HG03342 (cell line): ENCODE data around the gene ARMH2.

Experiments used
- ATAC-seq: cut with Tn5 transposase; IDR thresholded peaks from one replicate; pipeline ENCODE4 v1.9.1; 2021; ENCODE audit warnings: mild to moderate bottlenecking, moderate library complexity; ENCODE audit not compliant: unreplicated experiment

ARMH2 gene

DNA sequence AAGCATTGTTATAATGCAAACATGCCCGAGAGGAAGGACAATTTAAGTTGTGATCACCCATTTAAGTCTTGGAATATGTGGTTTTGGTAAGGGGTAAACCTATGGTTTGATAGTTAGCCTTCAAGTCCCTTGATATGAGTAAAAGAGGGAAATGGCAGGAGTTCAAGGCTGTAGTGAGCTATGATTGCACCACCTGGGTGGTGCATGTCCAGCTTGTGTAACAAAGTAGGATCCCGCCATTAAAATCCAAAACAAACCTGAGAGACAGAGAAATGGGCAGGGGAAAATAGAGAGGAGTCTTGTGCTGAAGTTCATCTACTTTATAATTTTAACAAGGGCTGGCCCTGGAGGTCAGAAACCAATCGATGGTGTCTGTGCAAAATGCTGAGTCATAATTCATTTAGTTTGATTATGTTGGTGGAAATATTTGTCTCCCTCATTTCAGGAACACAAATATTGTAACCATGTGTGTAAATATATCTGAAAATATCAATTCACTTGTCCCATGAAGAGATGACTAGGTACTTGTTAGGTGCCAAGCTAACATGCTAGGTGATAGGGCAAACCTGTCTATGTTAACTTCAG, 23.2 kb upstream of the ARMH2 start:
- ATAC-seq = no peak

DNA sequence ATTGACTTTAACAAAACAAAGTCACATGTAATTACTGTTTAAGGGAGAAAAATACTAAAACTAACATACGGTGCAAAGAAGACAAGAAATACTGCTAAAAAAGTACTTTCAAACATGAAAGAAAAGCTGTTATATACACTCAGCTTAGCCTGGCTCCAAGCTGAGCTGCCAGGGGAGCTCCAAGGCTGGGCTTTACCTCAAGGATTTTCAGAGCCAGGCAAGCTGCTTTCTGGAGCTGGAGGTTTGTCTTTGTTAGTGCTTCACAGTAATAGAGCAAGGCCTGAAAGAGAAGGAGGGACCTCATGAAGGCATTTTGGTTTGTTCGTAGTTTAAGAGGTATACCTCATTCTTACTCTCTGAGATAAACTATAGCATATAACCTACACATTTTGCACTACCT, 19.6 kb upstream of the ARMH2 start:
- ATAC-seq = no peak

DNA sequence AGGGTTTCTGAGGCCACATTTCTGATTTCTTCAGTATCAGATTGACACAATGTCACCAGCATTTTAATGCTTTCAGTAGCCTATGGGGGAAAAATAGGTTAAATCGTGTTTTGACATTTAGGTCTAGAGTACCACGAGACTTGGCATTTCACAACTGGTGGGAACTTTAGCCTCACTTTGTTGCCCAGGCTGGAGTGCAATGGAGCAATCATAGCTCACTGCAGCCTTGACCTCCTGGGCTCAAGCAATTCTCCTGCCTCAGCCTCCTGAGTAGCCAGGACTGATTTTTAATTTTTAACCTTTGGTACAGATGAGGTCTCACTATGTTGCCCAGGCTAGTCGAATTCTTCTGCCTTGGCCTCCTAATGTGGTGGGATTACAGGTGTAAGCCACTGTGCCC, 11.0 kb upstream of the ARMH2 start:
- ATAC-seq = no peak

DNA sequence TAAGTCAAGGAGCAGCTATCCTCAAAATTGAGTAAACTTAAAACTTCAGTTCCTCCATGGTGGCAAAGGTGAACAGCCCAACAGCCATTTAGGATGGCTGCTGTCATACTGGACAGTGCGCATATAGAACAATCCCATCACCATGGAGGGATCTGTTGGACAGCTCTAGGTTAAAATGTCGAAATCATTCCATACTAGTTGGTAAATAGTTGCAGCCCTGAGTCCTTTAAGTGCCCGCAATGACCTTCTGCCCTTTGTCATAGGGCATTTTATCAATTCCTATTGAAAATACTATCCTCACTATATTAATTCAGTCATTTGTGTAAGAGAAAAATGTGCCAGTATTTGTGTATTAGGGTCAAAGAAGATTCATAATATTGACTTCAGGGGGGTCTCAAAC, 8.9 kb upstream of the ARMH2 start:
- no peak for ATAC-seq

DNA sequence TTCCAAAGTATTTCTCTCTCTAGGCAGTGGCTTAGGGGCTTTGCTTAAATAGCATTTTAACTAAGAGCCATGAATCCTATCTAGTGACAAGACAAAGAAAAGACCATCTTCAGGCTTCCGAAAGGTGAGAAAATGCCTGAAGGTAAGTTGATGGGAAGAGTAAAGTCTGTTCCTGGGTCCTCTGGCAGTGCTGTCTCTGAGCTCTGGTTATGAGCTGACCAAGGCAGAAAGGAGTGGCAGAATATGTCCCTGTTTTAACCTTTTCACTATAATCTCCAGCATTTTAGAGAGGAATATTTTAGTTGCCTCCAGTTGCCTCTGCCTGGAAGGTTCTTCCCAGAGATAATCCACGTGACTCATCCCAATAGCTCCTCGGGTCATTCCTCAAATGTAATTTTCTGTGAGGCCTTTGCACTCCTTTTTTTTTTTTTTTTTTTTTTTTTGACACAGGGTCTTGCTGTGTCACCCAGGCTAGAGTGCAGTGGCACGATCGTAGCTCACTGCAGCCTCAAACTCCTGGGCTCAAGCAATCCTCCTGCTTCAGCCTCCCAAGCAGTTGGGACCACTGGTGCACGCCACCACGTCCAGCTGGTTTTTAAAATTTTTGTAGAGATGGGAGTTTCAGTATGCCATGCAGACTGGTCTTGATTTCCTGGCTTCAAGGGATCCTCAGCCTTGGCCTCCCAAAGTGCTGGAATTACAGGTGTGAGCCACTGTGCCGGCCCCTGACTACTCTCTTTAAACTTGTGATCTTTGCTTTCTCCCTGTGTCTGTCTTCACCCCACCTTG, 3.7 kb upstream of the ARMH2 start:
- ATAC-seq = no peak

DNA sequence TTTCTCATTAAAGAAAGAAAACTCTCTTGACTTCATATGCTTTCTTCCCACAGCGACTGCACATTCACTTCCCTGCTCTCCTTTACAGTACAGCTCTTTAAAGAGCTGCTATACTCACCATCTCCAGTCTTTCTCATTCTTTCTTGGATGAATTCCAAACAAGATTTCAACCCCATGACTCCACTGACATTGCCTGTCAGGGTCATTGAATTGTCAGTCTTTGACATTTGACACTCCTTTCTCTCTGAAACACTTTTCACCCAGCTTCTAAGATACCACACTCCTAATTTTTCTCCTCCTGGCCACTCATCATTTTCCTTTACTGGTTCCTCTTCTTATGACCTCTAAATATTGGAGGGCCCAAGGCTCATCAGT, 811 bp upstream of the ARMH2 start:
- no peak for ATAC-seq

DNA sequence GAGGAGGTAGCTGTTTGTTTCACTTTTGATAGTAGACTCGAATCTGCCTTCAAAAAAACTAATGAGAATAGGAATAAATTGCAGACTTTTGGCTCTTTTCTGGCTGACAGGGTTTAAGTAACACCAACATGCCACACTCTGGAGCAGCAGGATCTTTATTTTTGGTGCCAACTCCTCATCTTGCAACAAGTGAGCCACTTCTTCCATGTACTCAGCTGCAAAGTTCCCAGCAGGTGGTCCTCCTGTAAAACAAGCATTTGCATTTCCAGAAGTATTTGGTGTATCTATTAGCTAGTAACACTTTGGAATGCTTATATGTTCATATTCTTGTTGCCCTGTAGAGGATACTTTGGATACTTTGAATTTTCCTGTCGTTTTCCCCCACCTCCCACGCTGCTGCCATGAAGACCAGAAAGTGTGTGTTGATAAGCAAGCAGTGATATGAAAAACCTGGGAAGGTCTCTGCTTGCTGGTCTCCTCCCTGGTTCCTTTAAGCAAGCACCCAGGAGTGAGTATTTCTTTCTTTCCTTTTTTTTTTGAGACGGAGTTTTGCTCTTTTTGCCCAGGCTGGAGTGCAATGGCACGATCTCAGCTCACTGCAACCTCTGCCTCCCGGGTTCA, 1.0 kb downstream of the ARMH2 start:
- ATAC-seq = no peak

DNA sequence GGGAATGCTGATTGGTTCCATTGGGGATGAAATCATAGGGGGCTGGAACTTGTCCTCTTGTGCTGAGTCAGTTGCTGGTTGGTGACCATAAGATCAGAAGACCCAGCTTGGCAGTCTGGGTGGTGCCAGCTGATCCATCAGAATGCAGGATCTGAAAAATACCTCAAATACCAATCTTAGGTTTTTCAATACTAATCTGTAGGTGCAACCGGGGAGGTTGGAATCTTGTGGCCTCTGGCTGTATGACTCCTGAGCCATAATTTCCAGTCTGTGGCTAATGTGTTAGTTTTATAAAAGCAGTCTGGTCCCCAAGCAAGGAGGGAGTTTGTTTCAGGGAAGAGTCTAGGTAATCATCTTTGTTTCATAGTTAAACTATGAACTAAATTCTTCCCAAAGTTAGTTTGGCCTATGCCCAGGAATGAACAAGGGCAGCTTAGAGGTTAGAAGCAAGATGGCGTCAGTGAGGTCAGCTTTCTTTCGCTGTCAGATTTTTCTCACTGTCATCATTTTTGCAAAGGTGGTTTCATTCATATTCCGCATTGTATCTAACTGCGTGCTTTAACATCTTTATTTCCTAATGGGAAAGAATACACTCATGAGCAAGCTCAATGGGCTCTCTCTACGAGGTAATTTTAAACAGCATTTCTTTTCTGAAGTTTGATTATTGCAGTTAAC, 2.0 kb downstream of the ARMH2 start:
- no peak for ATAC-seq

DNA sequence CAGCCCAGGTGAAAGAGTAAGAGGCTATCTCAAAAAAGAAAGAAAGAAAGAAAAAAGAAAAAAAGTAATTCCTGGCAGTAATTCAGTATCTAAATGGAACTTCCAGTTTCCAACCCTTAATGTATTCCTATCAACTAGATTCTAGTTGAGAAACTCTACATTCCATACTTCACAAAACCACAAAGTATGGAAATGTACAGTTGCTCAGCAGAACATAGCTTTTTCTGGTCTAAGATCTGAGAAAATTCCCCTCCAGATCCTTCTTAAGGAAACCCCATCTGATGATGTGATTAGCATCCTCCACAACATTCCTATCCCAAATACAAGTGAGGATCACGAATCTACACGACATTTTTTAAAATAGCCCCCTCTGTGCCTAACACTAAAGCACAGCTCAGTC, 3.6 kb downstream of the ARMH2 start:
- ATAC-seq = no peak

DNA sequence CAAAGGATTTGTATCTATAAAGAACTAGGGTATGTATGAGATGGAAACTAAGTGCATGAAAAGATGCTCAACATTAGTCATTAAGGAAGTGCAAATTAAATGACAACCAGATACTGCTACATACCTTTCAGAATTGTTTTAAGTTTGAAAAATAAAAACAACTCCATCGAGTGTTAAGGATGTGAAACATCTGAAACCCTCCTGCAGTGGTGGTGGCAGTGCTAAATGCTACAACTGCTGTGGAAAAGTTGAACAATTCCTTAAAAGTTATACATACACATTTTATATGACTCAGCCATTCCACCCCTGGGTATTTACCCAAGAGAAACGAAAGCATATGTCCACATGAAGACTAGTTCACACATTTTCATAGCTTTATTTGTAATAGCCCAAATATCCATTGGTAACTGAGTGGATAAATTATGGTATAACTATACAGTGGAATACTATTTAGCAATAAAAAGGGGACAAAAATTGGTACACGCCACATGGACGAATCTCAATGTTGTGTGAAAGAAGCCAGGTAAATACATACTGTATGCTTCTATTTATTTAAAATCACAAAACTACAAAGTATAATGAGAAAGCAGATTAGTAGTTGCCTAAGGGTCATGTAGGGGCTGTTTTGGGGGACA, 10.6 kb downstream of the ARMH2 start:
- ATAC-seq = no peak

DNA sequence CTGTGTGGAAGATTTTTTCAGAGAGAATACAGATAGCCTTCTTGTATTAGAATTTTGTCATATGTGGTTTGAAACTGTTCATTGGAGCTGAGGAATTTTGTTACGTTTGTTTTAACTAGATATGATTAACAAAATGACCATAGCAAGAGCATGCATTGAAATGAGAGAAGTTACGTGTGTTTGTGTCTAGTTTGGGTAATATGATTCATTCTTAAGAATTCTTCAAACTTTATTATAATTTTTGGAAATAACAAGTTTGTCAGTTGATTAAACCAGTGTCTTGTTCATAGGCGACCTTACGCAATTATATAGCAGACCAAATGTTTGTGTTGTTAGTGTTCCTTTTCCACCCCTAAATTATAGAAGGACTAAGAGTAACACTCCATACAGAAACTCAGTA, 18.5 kb downstream of the ARMH2 start:
- no peak for ATAC-seq

DNA sequence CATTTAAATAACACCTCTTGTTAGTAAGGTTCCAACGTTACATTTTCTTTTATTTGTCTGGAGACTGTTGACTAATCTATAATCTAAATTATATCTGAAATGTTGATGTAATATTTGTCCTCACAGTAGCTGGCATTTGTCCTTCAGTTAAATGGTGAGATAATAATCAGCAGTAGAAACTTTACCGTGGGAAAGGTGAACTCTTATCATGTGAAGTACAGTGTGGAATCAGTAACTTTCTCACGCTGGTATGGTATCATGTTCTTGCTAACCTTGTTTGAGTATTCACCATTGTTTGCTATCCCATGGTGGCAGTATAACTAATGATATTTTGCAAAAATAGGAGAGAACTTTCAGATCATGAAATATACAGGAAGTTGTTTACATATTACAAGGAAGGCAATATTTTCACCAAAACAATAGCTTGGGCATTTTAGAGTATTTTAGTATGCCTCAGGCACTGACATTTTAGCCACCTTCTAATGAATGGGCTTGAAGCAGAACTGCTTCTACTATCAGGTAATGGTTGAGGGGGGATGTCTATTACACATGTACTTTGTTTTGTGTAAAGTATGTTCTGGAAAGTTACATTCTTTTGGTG, 19.2 kb downstream of the ARMH2 start:
- ATAC-seq = no peak

DNA sequence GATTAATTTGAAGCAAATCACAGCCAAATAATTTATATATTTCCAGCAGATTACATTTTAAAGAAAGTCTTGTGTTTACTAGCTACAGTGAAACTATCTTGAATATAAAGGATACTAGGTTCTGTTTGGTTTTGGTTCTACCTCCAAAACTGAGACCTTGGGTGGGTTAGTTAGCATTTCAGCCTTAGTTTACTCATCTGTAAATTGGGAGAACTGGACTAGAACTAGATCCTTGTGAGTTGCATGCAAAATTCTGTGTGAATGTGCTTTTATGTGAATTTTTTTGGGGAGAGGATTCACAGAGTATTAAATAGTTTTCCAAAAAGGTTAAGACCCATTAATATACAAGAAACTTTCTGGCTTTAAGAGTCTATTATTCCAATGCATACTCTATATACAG, 19.8 kb downstream of the ARMH2 start:
- ATAC-seq = no peak

DNA sequence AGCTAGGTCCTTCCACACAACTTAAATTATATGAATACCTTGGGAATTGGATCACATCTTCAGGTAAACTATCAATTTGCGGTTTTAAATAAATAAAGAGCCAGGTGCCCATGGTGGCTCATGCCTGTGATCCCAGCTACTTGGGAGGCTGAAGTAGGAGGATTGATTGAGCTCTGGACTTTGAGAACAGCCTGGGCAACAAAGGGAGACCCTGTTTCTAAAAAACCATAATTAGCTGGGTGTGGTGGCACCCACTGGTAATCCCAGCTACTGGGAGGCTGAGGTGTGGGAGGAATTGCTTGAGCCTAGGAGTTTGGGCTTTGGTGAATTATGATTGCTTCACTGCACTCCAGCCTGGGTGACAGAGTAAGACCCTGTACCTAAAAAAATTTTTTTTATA, 20.6 kb downstream of the ARMH2 start:
- ATAC-seq = no peak

DNA sequence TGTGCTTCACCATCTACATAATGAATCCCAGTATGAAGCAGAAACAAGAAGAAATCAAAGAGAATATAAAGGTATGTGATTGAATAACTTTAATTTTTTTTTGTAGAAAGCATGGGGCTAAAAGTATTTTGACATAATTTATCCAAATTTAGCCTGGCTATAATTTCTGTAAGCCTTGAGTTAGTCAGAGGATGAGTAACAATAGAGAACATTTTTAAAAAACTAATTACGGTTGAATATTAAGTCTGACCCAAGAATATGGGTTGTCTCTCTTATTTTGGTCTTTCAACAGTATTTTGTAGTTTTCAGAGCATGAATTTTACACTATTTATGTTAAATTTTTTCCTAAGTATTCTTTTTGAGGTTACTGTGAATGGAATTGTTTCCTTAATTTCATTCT, 21.5 kb downstream of the ARMH2 start:
- ATAC-seq = no peak

DNA sequence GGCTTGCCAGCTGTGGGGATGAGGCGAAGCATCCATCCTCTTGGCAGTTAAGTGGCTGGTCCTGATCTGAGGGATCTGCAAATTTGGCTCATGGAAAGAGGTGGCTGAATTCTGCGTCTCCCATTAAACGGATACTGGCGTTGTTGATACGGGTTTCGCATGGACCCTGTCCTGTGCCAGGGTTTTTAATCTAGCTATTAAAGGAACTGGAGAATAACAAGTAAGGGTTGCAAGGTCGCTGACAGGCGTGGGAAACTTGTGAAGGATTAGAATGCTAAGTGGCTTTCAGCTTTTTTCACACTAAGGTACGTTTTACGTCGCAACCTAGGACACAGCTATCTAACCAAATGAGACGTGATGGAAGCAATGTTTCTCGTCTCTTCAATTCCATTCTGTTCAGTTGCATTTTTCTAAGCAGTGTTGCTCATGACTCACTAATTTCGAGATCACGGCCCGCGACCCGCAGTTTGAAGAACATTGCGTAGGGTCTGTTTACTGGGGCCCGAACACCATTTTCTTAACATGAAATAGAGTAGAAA, 23.1 kb downstream of the ARMH2 start:
- peak; percentile 2 for ATAC-seq

DNA sequence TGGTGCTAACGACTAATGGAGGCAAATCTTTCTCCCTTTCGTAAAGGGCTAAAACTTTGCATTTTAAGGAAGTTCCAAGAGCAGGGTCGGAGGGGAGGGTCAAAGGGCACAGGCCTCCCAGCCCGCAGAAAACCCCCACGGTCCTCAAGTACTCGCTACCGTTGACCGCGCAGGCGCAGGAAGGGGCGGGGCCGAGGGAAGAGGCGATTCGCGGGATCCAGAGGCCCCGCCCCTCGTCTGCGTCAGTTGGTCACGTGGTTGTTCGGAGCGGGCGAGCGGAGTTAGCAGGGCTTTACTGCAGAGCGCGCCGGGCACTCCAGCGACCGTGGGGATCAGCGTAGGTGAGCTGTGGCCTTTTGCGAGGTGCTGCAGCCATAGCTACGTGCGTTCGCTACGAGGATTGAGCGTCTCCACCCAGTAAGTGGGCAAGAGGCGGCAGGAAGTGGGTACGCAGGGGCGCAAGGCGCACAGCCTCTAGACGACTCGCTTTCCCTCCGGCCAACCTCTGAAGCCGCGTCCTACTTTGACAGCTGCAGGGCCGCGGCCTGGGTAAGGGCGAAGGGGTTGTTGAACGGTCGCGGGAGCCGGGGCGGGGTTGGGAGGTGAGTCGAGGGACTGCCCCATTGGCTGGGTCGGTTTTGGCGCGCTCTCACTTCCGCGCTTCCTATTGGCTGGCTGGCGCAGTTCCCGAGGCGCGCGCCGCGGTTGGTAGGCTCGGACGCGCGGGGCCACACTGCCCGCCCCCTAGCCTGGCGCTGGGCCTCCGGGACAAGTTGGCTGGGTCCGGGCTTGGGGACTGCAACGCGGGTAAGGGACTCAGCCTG, 23.8 kb downstream of the ARMH2 start, which contains the start of gene GMNN:
TSS of gene GMNN (plus strand) at position 242 of the 824 bp plus-strand sequence. CDS start 2,310 bp downstream, outside the sequence.
- peak; percentile 91 for ATAC-seq

DNA sequence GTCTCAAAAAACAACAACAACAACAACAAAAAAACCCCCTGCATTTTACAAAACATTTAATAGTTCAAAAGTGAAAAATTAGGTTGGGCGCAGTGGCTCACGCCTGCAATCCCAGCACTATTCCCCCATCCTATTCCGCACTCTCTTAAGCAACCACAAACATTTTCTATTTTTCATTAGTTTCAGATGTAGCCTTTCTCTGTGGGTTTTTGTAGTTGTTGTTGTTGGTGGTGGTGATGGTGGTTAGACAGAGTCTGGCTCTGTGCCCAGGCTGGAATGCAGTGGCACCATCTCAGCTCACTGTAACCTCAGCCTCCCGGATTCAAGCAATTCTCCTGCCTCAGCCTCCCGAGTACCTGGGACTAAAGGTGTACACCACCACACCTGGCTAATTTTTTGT, 30.4 kb downstream of the ARMH2 start:
- ATAC-seq = no peak

DNA sequence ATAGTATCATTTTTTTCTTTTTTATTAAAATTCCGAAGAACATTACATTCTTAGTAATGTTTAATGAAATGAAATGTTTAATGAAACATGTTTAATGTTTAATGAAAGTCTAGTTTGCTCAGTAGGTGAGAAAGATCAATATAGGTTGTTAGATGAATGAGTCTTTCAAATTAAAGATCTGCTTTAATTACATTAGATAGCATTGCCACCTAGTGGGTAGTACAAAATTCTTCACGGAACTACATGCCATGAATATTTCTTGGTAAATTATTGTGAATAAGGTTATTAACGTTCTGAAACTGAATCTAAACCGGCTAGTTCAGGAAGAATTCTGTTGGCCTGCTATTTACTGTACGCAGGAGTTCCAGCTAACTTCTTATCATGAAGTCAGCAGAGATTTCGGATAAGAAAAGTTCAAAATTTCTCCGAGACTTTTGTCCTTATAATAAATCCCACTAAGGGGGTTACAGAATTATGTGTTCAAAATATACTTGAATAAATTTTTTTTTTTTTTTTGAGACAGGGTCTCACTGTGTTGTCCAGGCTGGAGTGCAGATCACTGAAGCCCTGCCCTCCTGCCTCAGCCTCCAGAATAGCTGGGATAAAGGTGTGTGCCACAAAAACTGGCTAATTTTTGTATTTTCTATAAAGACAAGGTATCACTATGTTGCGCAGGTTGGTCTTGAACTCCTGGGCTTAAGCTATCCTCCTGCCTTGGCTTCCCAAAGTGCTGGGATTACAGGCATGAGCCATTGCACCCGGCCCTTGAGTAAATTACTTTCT, 31.8 kb downstream of the ARMH2 start:
- ATAC-seq = peak; percentile 66
